NCI-H1105 treated with DMSO at 0.1 percent for 48 hours (cell line): ENCODE results near the gene PDSS2.
A peak's percentile ranks its signal among the peaks of the same experiment; 100 is the strongest.
"Not testable (repeated sequence)": the region's sequence is repeated elsewhere in the genome, so short reads cannot be mapped to it uniquely, and the experiment has no call there.

Experiments used
- DNase-seq: peaks from one replicate; lab custom pipeline; 2025; lab: John Stamatoyannopoulos, UW

The PDSS2 gene

GRCh38 chr6:107321793-107322192 lies 137.6 kb downstream of the PDSS2 start:
- no peak for DNase-seq

GRCh38 chr6:107319906-107320530 lies 139.3 kb downstream of the PDSS2 start:
- DNase-seq: no peak

GRCh38 chr6:107318100-107318736 lies 141.1 kb downstream of the PDSS2 start:
- peak; percentile 57 for DNase-seq

- DNase-seq: no peak
Measured at GRCh38 chr6:107315114-107315513, 144.2 kb downstream of the PDSS2 start.

GRCh38 chr6:107314531-107314939 lies 144.8 kb downstream of the PDSS2 start:
- DNase-seq: peak; percentile 90

- no peak for DNase-seq
Measured at GRCh38 chr6:107313776-107314175, 145.6 kb downstream of the PDSS2 start.

GRCh38 chr6:107310362-107310761 lies 149.0 kb downstream of the PDSS2 start:
- DNase-seq: no peak

- DNase-seq: no peak
Measured at GRCh38 chr6:107308677-107309076, 150.7 kb downstream of the PDSS2 start.

- DNase-seq: not testable (repeated sequence)
Measured at GRCh38 chr6:107305994-107306393, 153.4 kb downstream of the PDSS2 start.

- DNase-seq: no peak
Measured at GRCh38 chr6:107305391-107305790, 154.0 kb downstream of the PDSS2 start.

- DNase-seq: no peak
Measured at GRCh38 chr6:107304421-107305025, 154.8 kb downstream of the PDSS2 start.

GRCh38 chr6:107293350-107293749 lies 166.0 kb downstream of the PDSS2 start:
- no peak for DNase-seq

GRCh38 chr6:107292715-107293271 lies 166.6 kb downstream of the PDSS2 start:
- DNase-seq: no peak

GRCh38 chr6:107290491-107290890 lies 168.9 kb downstream of the PDSS2 start:
- no peak for DNase-seq

- DNase-seq: not testable (repeated sequence)
Measured at GRCh38 chr6:107289258-107289657, 170.1 kb downstream of the PDSS2 start.

- DNase-seq: not testable (repeated sequence)
Measured at GRCh38 chr6:107285683-107286082, 173.7 kb downstream of the PDSS2 start.

GRCh38 chr6:107284805-107285204 lies 174.6 kb downstream of the PDSS2 start:
- DNase-seq: no peak

GRCh38 chr6:107280791-107281190 lies 178.6 kb downstream of the PDSS2 start:
- no peak for DNase-seq

- DNase-seq: not testable (repeated sequence)
Measured at GRCh38 chr6:107280001-107280400, 179.4 kb downstream of the PDSS2 start.

GRCh38 chr6:107275330-107275865 lies 184.0 kb downstream of the PDSS2 start:
- no peak for DNase-seq

GRCh38 chr6:107274288-107274687 lies 185.1 kb downstream of the PDSS2 start:
- no peak for DNase-seq

GRCh38 chr6:107272246-107272645 lies 187.1 kb downstream of the PDSS2 start:
- no peak for DNase-seq
